OCI-LY1 (cell line): ENCODE results near the gene NEURL3.

ENCODE experiments used
- H2AFZ ChIP-seq: fragments of 200-600 bp; sonication (generic), shearing (Covaris generic); 2 replicates; pipeline ENCODE4 v1.6.0; 2014; ENCODE audit warnings: antibody characterized with exemption, mild to moderate bottlenecking, low read length
- H3F3A ChIP-seq: fragments of 200-600 bp; sonication (generic), shearing (Covaris generic); 2 replicates; pipeline ENCODE4 v1.6.0; 2014; ENCODE audit warnings: mild to moderate bottlenecking, antibody characterized with exemption, low read length, moderate library complexity; ENCODE audit not compliant: insufficient read depth
- H3K27ac ChIP-seq: fragments of 200-600 bp; sonication (generic); 2 replicates; pipeline ENCODE4 v1.5.1; 2014; ENCODE audit warnings: low read length, mixed run types, mild to moderate bottlenecking, low read depth; ENCODE audit not compliant: poor library complexity, severe bottlenecking
- H3K27me3 ChIP-seq: fragments of 200-600 bp; sonication (generic); 2 replicates; pipeline ENCODE4 v1.6.0; 2014; ENCODE audit warnings: antibody characterized with exemption, mild to moderate bottlenecking, low read length, moderate library complexity; ENCODE audit not compliant: insufficient read depth
- H3K36me3 ChIP-seq: fragments of 200-600 bp; sonication (generic); 2 replicates; pipeline ENCODE4 v1.6.1; 2014; ENCODE audit warnings: mild to moderate bottlenecking, antibody characterized with exemption, low read length, moderate library complexity, mixed read lengths; ENCODE audit not compliant: insufficient read depth
- H3K4me1 ChIP-seq: fragments of 200-600 bp; sonication (generic); 2 replicates; pipeline ENCODE4 v1.5.1; 2014; ENCODE audit warnings: mild to moderate bottlenecking, low read length, moderate library complexity; ENCODE audit not compliant: insufficient read depth, severe bottlenecking
- H3K4me2 ChIP-seq: fragments of 200-600 bp; sonication (generic), shearing (Covaris generic); 2 replicates; pipeline ENCODE4 v1.6.1; 2014; ENCODE audit warnings: low read length
- H3K4me3 ChIP-seq: fragments of 200-600 bp; sonication (generic); 2 replicates; pipeline ENCODE4 v1.5.1; 2014; ENCODE audit warnings: low read length, low read depth, mild to moderate bottlenecking, mixed read lengths; ENCODE audit not compliant: poor library complexity, severe bottlenecking
- H3K79me2 ChIP-seq: fragments of 200-600 bp; shearing (Covaris generic); 2 replicates; pipeline ENCODE4 v1.6.1; 2016; ENCODE audit warnings: mixed run types, low read length, mixed read lengths; ENCODE audit not compliant: insufficient read depth
- H3K9ac ChIP-seq: fragments of 200-600 bp; sonication (generic), shearing (Covaris generic); 2 replicates; pipeline ENCODE4 v1.6.1; 2014; ENCODE audit warnings: mild to moderate bottlenecking, low read length, mixed read lengths
- H3K9me2 ChIP-seq: fragments of 200-600 bp; sonication (generic), shearing (Covaris generic); 2 replicates; pipeline ENCODE4 v1.6.1; 2014; ENCODE audit warnings: low read depth, mild to moderate bottlenecking, low read length, mixed read lengths
- H3K9me3 ChIP-seq: fragments of 200-600 bp; shearing (Covaris generic); 2 replicates; pipeline ENCODE4 v1.6.1; 2014; ENCODE audit warnings: low read length, mixed read lengths
- H4K20me1 ChIP-seq: fragments of 200-600 bp; sonication (generic), shearing (Covaris generic); 2 replicates; pipeline ENCODE4 v1.6.0; 2016; ENCODE audit warnings: mild to moderate bottlenecking, low read length; ENCODE audit not compliant: insufficient read depth
- CTCF ChIP-seq: fragments of 200-600 bp; sonication (generic), shearing (Covaris generic); IDR thresholded peaks from 2 replicates; pipeline ENCODE4 v1.5.1; 2017; ENCODE audit warnings: mild to moderate bottlenecking, antibody characterized with exemption, low read length, moderate library complexity, mixed read lengths
- EZH2 ChIP-seq: fragments of 200-600 bp; sonication (generic), shearing (Covaris generic); IDR thresholded peaks from 2 replicates; pipeline ENCODE4 v1.8.0; 2017; ENCODE audit warnings: borderline replicate concordance, mixed run types, mild to moderate bottlenecking, antibody characterized with exemption, low read length, moderate library complexity, mixed read lengths

The NEURL3 gene

GRCh38 chr2:96510931-96511595 is 5.9 kb upstream of the NEURL3 start:
- TF ChIP-seq CTCF (no peak), EZH2 (no peak)
- H3K79me2 ChIP-seq = no peaks in the 10 kb centered on the region
- peaks cover 16% of the 10 kb centered on the region for H3K4me1 ChIP-seq
- no peaks in the 10 kb centered on the region for H3F3A ChIP-seq
- H3K27ac ChIP-seq = no peak overlapping the region
- no peaks in the 10 kb centered on the region for H3K36me3 ChIP-seq
- no peaks in the 10 kb centered on the region for H3K9me2 ChIP-seq
- H3K4me2 ChIP-seq = no peak overlapping the region
- no peaks in the 10 kb centered on the region for H3K9me3 ChIP-seq
- H3K4me3 ChIP-seq = no peak overlapping the region
- H2AFZ ChIP-seq = no peak overlapping the region
- H3K27me3 ChIP-seq = no peaks in the 10 kb centered on the region
- no peaks in the 10 kb centered on the region for H4K20me1 ChIP-seq
- H3K9ac ChIP-seq = no peak overlapping the region

DNA sequence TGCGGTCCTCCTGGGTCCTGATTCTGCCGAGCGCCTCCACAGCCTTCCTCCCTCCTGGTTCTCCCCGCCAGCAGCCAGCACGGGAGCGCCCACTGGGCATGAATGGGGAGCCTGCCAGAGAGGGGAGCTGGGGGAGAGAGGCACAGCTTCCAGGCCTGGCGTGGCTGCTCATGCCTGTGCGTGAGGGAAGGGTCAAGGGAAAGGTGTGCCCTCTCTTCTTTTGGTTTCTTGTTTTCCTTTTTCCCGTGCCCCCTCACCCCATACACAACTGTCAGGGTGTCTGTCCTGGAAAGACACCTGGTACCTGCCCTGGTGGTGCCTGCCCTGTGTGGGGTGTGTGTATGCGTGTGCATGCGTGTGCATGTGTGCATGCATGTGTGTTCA is 4.7 kb upstream of the NEURL3 start:
- H3K9me2 ChIP-seq = no peaks in the 10 kb centered on the region
- H3K27ac ChIP-seq = no peak overlapping the region
- H3K36me3 ChIP-seq = no peaks in the 10 kb centered on the region
- H4K20me1 ChIP-seq = no peaks in the 10 kb centered on the region
- H3K4me2 ChIP-seq = peak overlapping the region; percentile 60
- H3K9ac ChIP-seq = no peak overlapping the region; the same call in 1 of the 2 replicates
- peaks cover 16% of the 10 kb centered on the region for H3K4me1 ChIP-seq
- no peaks in the 10 kb centered on the region for H3K9me3 ChIP-seq
- no peaks in the 10 kb centered on the region for H3K79me2 ChIP-seq
- no peak for TF ChIP-seq CTCF
- no peaks in the 10 kb centered on the region for H3K27me3 ChIP-seq
- H2AFZ ChIP-seq = no peak overlapping the region
- H3F3A ChIP-seq = no peaks in the 10 kb centered on the region
- peak overlapping the region; percentile 18 for H3K4me3 ChIP-seq

GRCh38 chr2:96509114-96509846 is 4.1 kb upstream of the NEURL3 start:
- H3K79me2 ChIP-seq = no peaks in the 10 kb centered on the region
- TF ChIP-seq CTCF = peak; percentile 92
- TF ChIP-seq EZH2 = no peak
- H3K4me1 ChIP-seq = peaks cover 16% of the 10 kb centered on the region
- no peaks in the 10 kb centered on the region for H4K20me1 ChIP-seq
- H3K27ac ChIP-seq = no peak overlapping the region
- no peak overlapping the region for H2AFZ ChIP-seq
- H3K9me2 ChIP-seq = no peaks in the 10 kb centered on the region
- peak overlapping the region; percentile 18 for H3K4me3 ChIP-seq
- no peaks in the 10 kb centered on the region for H3F3A ChIP-seq
- no peaks in the 10 kb centered on the region for H3K27me3 ChIP-seq
- no peaks in the 10 kb centered on the region for H3K9me3 ChIP-seq
- H3K4me2 ChIP-seq = peak overlapping the region; percentile 60
- no peaks in the 10 kb centered on the region for H3K36me3 ChIP-seq
- no peak overlapping the region; the same call in 1 of the 2 replicates for H3K9ac ChIP-seq
